Activated naive CD8-positive, alpha-beta T cell treated with anti-CD3 and anti-CD28 coated beads, Interleukin-2, amount 50 U/mL, for 24 hours (primary cell): ENCODE data around the gene SNX30.

Source experiments
- ATAC-seq: fragments of 150-1000 bp; cut with Tn5 transposase; one replicate; pipeline ENCODE4 v1.10.0; 2021
- DNase-seq: peaks from one replicate; pipeline ENCODE4 v3.0.0; 2021
- H3K27ac Mint-ChIP-seq: one replicate; pipeline ENCODE4 v1.8.0; 2021; ENCODE audit warnings: mild to moderate bottlenecking, mixed read lengths
- H3K27me3 Mint-ChIP-seq: one replicate; pipeline ENCODE4 v1.8.0; 2021; ENCODE audit warnings: mixed read lengths
- H3K36me3 Mint-ChIP-seq: one replicate; pipeline ENCODE4 v1.8.0; 2021; ENCODE audit warnings: low read depth, mixed read lengths
- H3K4me1 Mint-ChIP-seq: one replicate; pipeline ENCODE4 v1.8.0; 2021; ENCODE audit warnings: mixed read lengths
- H3K4me3 Mint-ChIP-seq: one replicate; pipeline ENCODE4 v1.8.0; 2021; ENCODE audit warnings: mild to moderate bottlenecking, moderate library complexity, mixed read lengths
- H3K9me3 Mint-ChIP-seq: one replicate; pipeline ENCODE4 v1.8.0; 2021; ENCODE audit warnings: mixed read lengths

Gene SNX30

GRCh38 chr9:112898872-112899311 lies 148.3 kb downstream of the SNX30 start:
- no peak overlapping the region for H3K27ac Mint-ChIP-seq
- no peak for ATAC-seq
- DNase-seq, result no peak
- peaks cover 5% of the 10 kb centered on the region for H3K9me3 Mint-ChIP-seq
- H3K4me1 Mint-ChIP-seq, result peaks cover 8% of the 10 kb centered on the region
- H3K36me3 Mint-ChIP-seq, result no peaks in the 10 kb centered on the region
- H3K4me3 Mint-ChIP-seq, result no peak overlapping the region
- peaks cover 27% of the 10 kb centered on the region for H3K27me3 Mint-ChIP-seq

- peaks cover 29% of the 10 kb centered on the region for H3K27me3 Mint-ChIP-seq
- peaks cover 8% of the 10 kb centered on the region for H3K4me1 Mint-ChIP-seq
- H3K9me3 Mint-ChIP-seq, result peaks cover 5% of the 10 kb centered on the region
- H3K27ac Mint-ChIP-seq, result no peak overlapping the region
- H3K4me3 Mint-ChIP-seq, result no peak overlapping the region
- DNase-seq, result no peak
- no peak for ATAC-seq
- no peaks in the 10 kb centered on the region for H3K36me3 Mint-ChIP-seq
These were observed 149.9 kb downstream of the SNX30 start for GRCh38 chr9:112900488-112900887.

GRCh38 chr9:112900901-112901300 lies 150.3 kb downstream of the SNX30 start:
- H3K27me3 Mint-ChIP-seq, result peaks cover 27% of the 10 kb centered on the region
- H3K27ac Mint-ChIP-seq, result no peak overlapping the region
- no peaks in the 10 kb centered on the region for H3K36me3 Mint-ChIP-seq
- ATAC-seq, result no peak
- H3K4me1 Mint-ChIP-seq, result peaks cover 7% of the 10 kb centered on the region
- no peak overlapping the region for H3K4me3 Mint-ChIP-seq
- DNase-seq, result no peak
- peaks cover 4% of the 10 kb centered on the region for H3K9me3 Mint-ChIP-seq

GRCh38 chr9:112905084-112905483 lies 154.5 kb downstream of the SNX30 start:
- Mint-ChIP-seq H3K27me3 (peaks cover 19% of the 10 kb centered on the region), H3K36me3 (no peaks in the 10 kb centered on the region), H3K4me1 (peaks cover 3% of the 10 kb centered on the region), H3K4me3 (no peak overlapping the region), H3K27ac (no peak overlapping the region), H3K9me3 (no peaks in the 10 kb centered on the region)
- DNase-seq, result no peak
- ATAC-seq, result no peak

GRCh38 chr9:112911736-112912135 lies 161.2 kb downstream of the SNX30 start:
- Mint-ChIP-seq H3K36me3 (no peaks in the 10 kb centered on the region), H3K4me3 (no peak overlapping the region), H3K4me1 (no peaks in the 10 kb centered on the region), H3K9me3 (no peaks in the 10 kb centered on the region), H3K27ac (no peak overlapping the region), H3K27me3 (peaks cover 6% of the 10 kb centered on the region)
- DNase-seq, result no peak
- no peak for ATAC-seq

- Mint-ChIP-seq H3K9me3 (no peaks in the 10 kb centered on the region), H3K36me3 (no peaks in the 10 kb centered on the region), H3K4me1 (no peaks in the 10 kb centered on the region), H3K27ac (no peak overlapping the region), H3K27me3 (peaks cover 6% of the 10 kb centered on the region), H3K4me3 (no peak overlapping the region)
- DNase-seq (no peak), ATAC-seq (no peak)
These were observed 162.1 kb downstream of the SNX30 start for GRCh38 chr9:112912636-112913035.

- ATAC-seq, result no peak
- no peaks in the 10 kb centered on the region for H3K4me1 Mint-ChIP-seq
- H3K27me3 Mint-ChIP-seq, result peaks cover 4% of the 10 kb centered on the region
- no peaks in the 10 kb centered on the region for H3K36me3 Mint-ChIP-seq
- no peak for DNase-seq
- no peak overlapping the region for H3K27ac Mint-ChIP-seq
- no peaks in the 10 kb centered on the region for H3K9me3 Mint-ChIP-seq
- no peak overlapping the region for H3K4me3 Mint-ChIP-seq
These were observed 162.8 kb downstream of the SNX30 start for GRCh38 chr9:112913326-112913725.

GRCh38 chr9:112914524-112914923 lies 164.0 kb downstream of the SNX30 start:
- no peaks in the 10 kb centered on the region for H3K9me3 Mint-ChIP-seq
- H3K4me3 Mint-ChIP-seq, result no peak overlapping the region
- DNase-seq (no peak), ATAC-seq (no peak)
- H3K36me3 Mint-ChIP-seq, result no peaks in the 10 kb centered on the region
- H3K27ac Mint-ChIP-seq, result no peak overlapping the region
- H3K27me3 Mint-ChIP-seq, result peaks cover 2% of the 10 kb centered on the region
- no peaks in the 10 kb centered on the region for H3K4me1 Mint-ChIP-seq

GRCh38 chr9:112917047-112917986 lies 166.8 kb downstream of the SNX30 start:
- Mint-ChIP-seq H3K9me3 (no peaks in the 10 kb centered on the region), H3K4me1 (no peaks in the 10 kb centered on the region), H3K27me3 (peaks cover 2% of the 10 kb centered on the region), H3K27ac (no peak overlapping the region), H3K4me3 (no peak overlapping the region), H3K36me3 (no peaks in the 10 kb centered on the region)
- DNase-seq (no peak), ATAC-seq (no peak)

GRCh38 chr9:112917987-112918362 lies 167.4 kb downstream of the SNX30 start:
- peaks cover 4% of the 10 kb centered on the region for H3K27me3 Mint-ChIP-seq
- no peaks in the 10 kb centered on the region for H3K36me3 Mint-ChIP-seq
- H3K9me3 Mint-ChIP-seq, result no peaks in the 10 kb centered on the region
- DNase-seq, result no peak
- H3K4me1 Mint-ChIP-seq, result no peaks in the 10 kb centered on the region
- no peak overlapping the region for H3K27ac Mint-ChIP-seq
- H3K4me3 Mint-ChIP-seq, result no peak overlapping the region
- no peak for ATAC-seq

GRCh38 chr9:112921549-112921948 lies 171.0 kb downstream of the SNX30 start:
- Mint-ChIP-seq H3K27ac (no peak overlapping the region), H3K36me3 (no peaks in the 10 kb centered on the region), H3K4me1 (no peaks in the 10 kb centered on the region), H3K4me3 (no peak overlapping the region), H3K27me3 (peaks cover 14% of the 10 kb centered on the region), H3K9me3 (no peaks in the 10 kb centered on the region)
- ATAC-seq (peak; percentile 46), DNase-seq (no peak)
